Posterior vena cava (tissue), 2 donors: ENCODE results near the gene PCDHGC3. TPM values are rescaled to one million over a fixed set of nuclear protein-coding genes. Genes with fewer than 3 reads are reported as not detected.
"Not testable (repeated sequence)": the region's sequence is repeated elsewhere in the genome, so short reads cannot be mapped to it uniquely, and the experiment has no call there.

Experiments used
- DNase-seq: peaks from one replicate; pipeline ENCODE4 v3.0.0-alpha.2; 2020; ENCODE audit warnings: low spot score
- intact Hi-C, 2 donors: fragments of 100-400 bp; cut with DNase I; formaldehyde crosslinking; loops; one replicate each; pipeline versions ENCODE4 v1.14.1 to v1.14.2; 2022 to 2023
- long read RNA-seq, 2 donors: library from polyadenylated mRNA; unstranded; transcript quantifications; one replicate each; pipeline ENCODE4 v2.0.0, GENCODE V29; 2020 to 2021
- total RNA-seq, 2 donors: library from RNA; stranded (reverse); fragmentation: NEBNext Ultra II Directional; extraction: Animal tissue kit (Norgen Biotek cat#: 25700); gene quantifications; one replicate each; pipeline ENCODE4 v1.2.1, GENCODE V29; 2021
- donor health status: DM: yes; HTN: yes; CAD: no.
- donor health status: DM: yes; HTN: yes; CAD: no.

The PCDHGC3 gene
- total RNA-seq = 10 to 100 TPM; 71.1 to 90.6 TPM
- long read RNA-seq, donor 1, full-length matches to known transcripts = 19 of 51 reads
- long read RNA-seq, donor 1, partial matches to known transcripts = 30 of 51 reads
- long read RNA-seq, donor 1, other reads (novel, unspliced or antisense) = 2 of 51 reads
- long read RNA-seq, donor 2, full-length matches to known transcripts = 13 of 54 reads
- long read RNA-seq, donor 2, partial matches to known transcripts = 41 of 54 reads
- long read RNA-seq, donor 2, other reads (novel, unspliced or antisense) = 0 of 54 reads

GRCh38 chr5:141475625-141476131, at the start of gene PCDHGC3:
PCDHGC3 (plus strand) TSS chr5:141475966; CDS start chr5:141476117, 151 bp downstream.
- peak; percentile 97 for DNase-seq
- intact Hi-C loops = loop anchor here in 1 of 2 donors (5.0 kb wide), 1 partner anchor 37 kb away; no protein-coding TSS in a partner anchor

GRCh38 chr5:141427783-141428426, 47.9 kb upstream of the PCDHGC3 start:
- no peak for DNase-seq
- intact Hi-C loops = loop anchor here in 1 of 2 donors (10.0 kb wide), 1 partner anchor 97 kb away; no protein-coding TSS in a partner anchor

GRCh38 chr5:141430332-141431113, 45.2 kb upstream of the PCDHGC3 start, which contains the start of gene PCDHGA12:
PCDHGA12 (plus strand) TSS chr5:141430507; CDS start chr5:141430760, 253 bp downstream.
- DNase-seq = no peak

GRCh38 chr5:141431286-141431685, 44.5 kb upstream of the PCDHGC3 start:
- intact Hi-C loops = no loop called here

More at GRCh38 chr5:141430332-141431113, 45.2 kb upstream of the PCDHGC3 start, which contains the start of gene PCDHGA12:
- intact Hi-C loops = no loop called here

GRCh38 chr5:141432308-141432707, 43.5 kb upstream of the PCDHGC3 start:
- DNase-seq, intact Hi-C loops: not testable (repeated sequence)

More at GRCh38 chr5:141431286-141431685, 44.5 kb upstream of the PCDHGC3 start:
- DNase-seq = no peak

GRCh38 chr5:141432726-141433125, 43.0 kb upstream of the PCDHGC3 start:
- DNase-seq, intact Hi-C loops: not testable (repeated sequence)

GRCh38 chr5:141434006-141434405, 41.8 kb upstream of the PCDHGC3 start:
- intact Hi-C loops = no loop called here
- DNase-seq = no peak

GRCh38 chr5:141437221-141437620, 38.5 kb upstream of the PCDHGC3 start:
- intact Hi-C loops = no loop called here

GRCh38 chr5:141439411-141440141, 36.2 kb upstream of the PCDHGC3 start:
- no peak for DNase-seq
- intact Hi-C loops = no loop called here

More at GRCh38 chr5:141437221-141437620, 38.5 kb upstream of the PCDHGC3 start:
- no peak for DNase-seq

- intact Hi-C loops = no loop called here
- DNase-seq = no peak
Observed at GRCh38 chr5:141440341-141440740, 35.4 kb upstream of the PCDHGC3 start.

- no peak for DNase-seq
- intact Hi-C loops = no loop called here
Observed at GRCh38 chr5:141441571-141442170, 34.1 kb upstream of the PCDHGC3 start.

- no peak for DNase-seq
- intact Hi-C loops = no loop called here
Observed at GRCh38 chr5:141465351-141465750, 10.4 kb upstream of the PCDHGC3 start.

- peak; percentile 92 for DNase-seq
- intact Hi-C loops = loop anchor here in 1 of 2 donors (5.0 kb wide), 1 partner anchor 36 kb away; no protein-coding TSS in a partner anchor
Observed at GRCh38 chr5:141476132-141476911, 556 bp downstream of the PCDHGC3 start.

GRCh38 chr5:141477044-141477575, 1.3 kb downstream of the PCDHGC3 start:
- intact Hi-C loops = loop anchor here in 1 of 2 donors (5.0 kb wide), 1 partner anchor 35 kb away; no protein-coding TSS in a partner anchor
- no peak for DNase-seq

GRCh38 chr5:141477815-141478214, 2.0 kb downstream of the PCDHGC3 start:
- DNase-seq = no peak
- intact Hi-C loops = loop anchor here in 1 of 2 donors (5.0 kb wide), 1 partner anchor 34 kb away; no protein-coding TSS in a partner anchor

- peak; percentile 80 for DNase-seq
- intact Hi-C loops = loop anchor here in 1 of 2 donors (5.0 kb wide), 1 partner anchor 34 kb away; no protein-coding TSS in a partner anchor
Observed at GRCh38 chr5:141478321-141478945, 2.7 kb downstream of the PCDHGC3 start.
